Endothelial cell of umbilical vein (primary cell): ENCODE data around the gene MAPK8IP2. TPM values are rescaled to one million over a fixed set of nuclear protein-coding genes. Genes with fewer than 3 reads are reported as not detected.
"Not testable (repeated sequence)": the region's sequence is repeated elsewhere in the genome, so short reads cannot be mapped to it uniquely, and the experiment has no call there.

ENCODE experiments used
- BruUV-seq: library from RNA; stranded (reverse); fragments of 400-500 nt; replicated peaks from 2 replicates; lab custom pipeline; 2021; lab: Mats Ljungman, UMichigan
- CTCF ChIA-PET: fragments of 300-600, 350-600 bp; sonication (Branson Sonifier 250); formaldehyde crosslinking; loops from one replicate; lab custom pipeline; 2021; ENCODE audit warnings: antibody characterized with exemption, inconsistent platforms; lab: Charles Lee
- POLR2A ChIA-PET: fragments of 300-600, 350-600 bp; sonication (Branson Sonifier 250); formaldehyde crosslinking; loops from one replicate; lab custom pipeline; 2021; ENCODE audit warnings: antibody characterized with exemption, inconsistent platforms; lab: Charles Lee
- DNase-seq: peaks from one replicate; pipeline ENCODE4 v3.0.0-alpha.2; 2011; ENCODE audit warnings: low read depth, low spot score
- FAIRE-seq: peaks from 2 replicates; lab custom pipeline; 2011; peaks lifted over from hg19 to GRCh38; lab: Jason Lieb, UNC
- H2AFZ ChIP-seq: 2 replicates; pipeline ENCODE4 v1.6.0; 2012; ENCODE audit warnings: low read depth, low read length, control low read depth, inconsistent platforms
- H3K27ac ChIP-seq: 2 replicates; pipeline ENCODE4 v1.5.1; 2011; ENCODE audit warnings: low read depth, mild to moderate bottlenecking, control low read depth, low read length, moderate library complexity; ENCODE audit not compliant: insufficient read depth
- H3K27me3 ChIP-seq, 2 experiments: 2 replicates each; pipeline versions ENCODE4 v1.6.0 to v1.6.1; 2011; ENCODE audit warnings: low read length in 2 of 2, mixed read lengths in 1 of 2; ENCODE audit not compliant: control insufficient read depth in 2 of 2, insufficient read depth in 2 of 2
- H3K36me3 ChIP-seq, 2 experiments: 2 replicates in 1 of 2; 3 replicates in 1 of 2; pipeline ENCODE4 v1.5.1; 2011; ENCODE audit warnings: low read length in 2 of 2, mild to moderate bottlenecking in 1 of 2, moderate library complexity in 1 of 2; ENCODE audit not compliant: control insufficient read depth in 2 of 2, insufficient read depth in 2 of 2; ENCODE audit errors: extremely low read depth in 1 of 2
- H3K4me1 ChIP-seq: 3 replicates; pipeline ENCODE4 v1.5.1; 2011; ENCODE audit warnings: mild to moderate bottlenecking, low read length; ENCODE audit not compliant: control insufficient read depth, insufficient read depth; ENCODE audit errors: extremely low read depth
- H3K4me2 ChIP-seq: 2 replicates; pipeline ENCODE4 v1.6.1; 2011; ENCODE audit warnings: low read length, control low read depth, mixed read lengths; ENCODE audit not compliant: insufficient read depth
- H3K4me3 ChIP-seq, 3 experiments: fragments of 200-600 bp in 1 of 3; sonication (generic), shearing (Covaris generic) in 1 of 3; replicated peaks in 1 of 3; 2 replicates each; pipeline ENCODE4 v1.5.1; 2011 to 2016; ENCODE audit warnings: control low read depth in 3 of 3, low read length in 3 of 3, mild to moderate bottlenecking in 2 of 3, inconsistent platforms in 1 of 3, low read depth in 1 of 3, moderate library complexity in 1 of 3; ENCODE audit not compliant: insufficient read depth in 1 of 3
- H3K79me2 ChIP-seq: 2 replicates; pipeline ENCODE4 v1.6.0; 2012; ENCODE audit warnings: low read length, inconsistent platforms; ENCODE audit not compliant: control insufficient read depth, insufficient read depth
- H3K9ac ChIP-seq: replicated peaks from 2 replicates; pipeline ENCODE3; 2011; ENCODE audit warnings: low read length, control low read depth; ENCODE audit not compliant: insufficient read depth; ENCODE audit errors: extremely low read depth
- H3K9me1 ChIP-seq: replicated peaks from 3 replicates; pipeline ENCODE4 v1.6.0; 2011; ENCODE audit warnings: mild to moderate bottlenecking, low read length; ENCODE audit not compliant: control insufficient read depth, insufficient read depth; ENCODE audit errors: extremely low read depth
- H3K9me3 ChIP-seq: replicated peaks from 2 replicates; pipeline ENCODE4 v1.5.1; 2012; ENCODE audit warnings: low read length, inconsistent platforms; ENCODE audit not compliant: control insufficient read depth, insufficient read depth
- H4K20me1 ChIP-seq: replicated peaks from 2 replicates; pipeline ENCODE3; 2011; ENCODE audit warnings: mild to moderate bottlenecking, low read length; ENCODE audit not compliant: control insufficient read depth, insufficient read depth; ENCODE audit errors: extremely low read depth
- CTCF ChIP-seq, 2 donors: IDR thresholded peaks; 1 replicate in 1 of 2; 2 replicates in 1 of 2; pipeline ENCODE4 v1.5.1; 2011; ENCODE audit warnings: low read length in 2 of 2, mild to moderate bottlenecking in 2 of 2, moderate library complexity in 2 of 2, control low read depth in 1 of 2, inconsistent platforms in 1 of 2, low read depth in 1 of 2; ENCODE audit not compliant: insufficient read depth in 1 of 2; ENCODE audit errors: extremely low read depth in 1 of 2
- GATA2 ChIP-seq: IDR thresholded peaks from 2 replicates; pipeline ENCODE4 v1.7.0; 2011; ENCODE audit warnings: low read depth, mild to moderate bottlenecking, moderate library complexity, mixed read lengths, low read length; ENCODE audit not compliant: insufficient read length, insufficient read depth
- POLR2A ChIP-seq: IDR thresholded peaks from 2 replicates; pipeline ENCODE4 v1.6.1; 2012; ENCODE audit warnings: low read depth, mild to moderate bottlenecking, control low read depth, low read length
- dilution Hi-C: fragments of 300-500 bp; cut with MboI; formaldehyde crosslinking; loops from one replicate; pipeline ENCODE4 v1.15.0; 2019; ENCODE audit warnings: low sequenced_read_pairs; ENCODE audit not compliant: extremely low pct_ligation_motif_present
- intact Hi-C: fragments of 100-400 bp; cut with micrococcal nuclease; formaldehyde crosslinking; loops from one replicate; pipeline ENCODE4 v1.10.0; 2022
- polyA plus RNA-seq, 4 experiments: library from polyadenylated mRNA; depleted of rRNA in 3 of 4; stranded (reverse) in 3 of 4; unstranded in 1 of 4; fragments of >200 nt; gene quantifications; 2 replicates each; pipeline versions ENCODE4 v1.2.1 to v1.2.3, GENCODE V29; 2011 to 2012; ENCODE audit warnings: missing spikeins in 1 of 4
- total RNA-seq: library from RNA; stranded (reverse); gene quantifications from 2 replicates; pipeline ENCODE4 v1.2.3, GENCODE V29; 2021
- TF ChIP-seq, protein P1 (sequence below): IDR thresholded peaks from 2 replicates; pipeline ENCODE4 v1.6.1; 2011; ENCODE audit not compliant: insufficient read depth, insufficient read length

MAPK8IP2 gene
- total and polyA plus RNA-seq, 2 donors (not counting 3 experiments of a cell fraction or from before 2014, with no cell fraction given) = 0.21 to 0.31 TPM

- CTCF ChIA-PET = interaction anchor here (3.0 kb wide), 1 partner anchor 13 kb away, joined by 18 read pairs; no protein-coding TSS in a partner anchor
- H3K4me1 ChIP-seq = no peaks in the 10 kb centered on the region
- dilution Hi-C loops (no loop called here), intact Hi-C loops (no loop called here)
- H4K20me1 ChIP-seq = no peaks in the 10 kb centered on the region
- H3K27me3 ChIP-seq = peaks cover 18 to 26% of the 10 kb centered on the region in 2 experiments
- DNase-seq (no peak), FAIRE-seq (no peak)
- TF ChIP-seq, protein P1, sequence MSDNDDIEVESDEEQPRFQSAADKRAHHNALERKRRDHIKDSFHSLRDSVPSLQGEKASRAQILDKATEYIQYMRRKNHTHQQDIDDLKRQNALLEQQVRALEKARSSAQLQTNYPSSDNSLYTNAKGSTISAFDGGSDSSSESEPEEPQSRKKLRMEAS = no peak
- TF ChIP-seq GATA2 (no peak), POLR2A (no peak), CTCF (IDR thresholded peaks at IDR 0.05; ENCODE audit: extremely low read depth in 1 of 2, insufficient read depth in 1 of 2, low read depth in 1 of 2, low read length in 2 of 2) (no peak)
- H3K4me3 ChIP-seq = no peak overlapping the region
- H3K27ac ChIP-seq = no peak overlapping the region
- H3K9ac ChIP-seq = no peak overlapping the region
- no TSS peak for BruUV-seq
- no peaks in the 10 kb centered on the region for H3K9me3 ChIP-seq
- no peak overlapping the region for H2AFZ ChIP-seq
- no peak overlapping the region for H3K4me2 ChIP-seq
- H3K36me3 ChIP-seq = no peaks in the 10 kb centered on the region
- no peaks in the 10 kb centered on the region for H3K9me1 ChIP-seq
- POLR2A ChIA-PET = no interaction called here
- no peaks in the 10 kb centered on the region for H3K79me2 ChIP-seq
These were observed 7.0 kb downstream of the MAPK8IP2 start for GRCh38 chr22:50607659-50608020.

- H3K4me1 ChIP-seq, POLR2A ChIA-PET, FAIRE-seq, dilution Hi-C loops, H4K20me1 ChIP-seq, H3K9me3 ChIP-seq, H3K4me2 ChIP-seq, DNase-seq, H3K27ac ChIP-seq, intact Hi-C loops, H3K9me1 ChIP-seq, H3K4me3 ChIP-seq, H3K36me3 ChIP-seq, H3K9ac ChIP-seq, H3K79me2 ChIP-seq, H2AFZ ChIP-seq, BruUV-seq: not testable (repeated sequence)
- peaks cover 12 to 20% of the 10 kb centered on the region in 2 experiments for H3K27me3 ChIP-seq
- CTCF ChIA-PET = interaction anchor here (3.0 kb wide), 1 partner anchor 13 kb away, joined by 18 read pairs; no protein-coding TSS in a partner anchor
These were observed 7.7 kb downstream of the MAPK8IP2 start for GRCh38 chr22:50608058-50608840.
